Non-pigmented ciliary epithelial cell (primary cell): Measurements from ENCODE around the gene MAMLD1.

Source experiments
- DNase-seq: peaks from one replicate; pipeline ENCODE4 v3.0.0-alpha.2; 2010; ENCODE audit warnings: low read depth

Gene MAMLD1

GRCh38 chrX:150459196-150459595 lies 96.1 kb downstream of the MAMLD1 start:
- no peak for DNase-seq

- DNase-seq: no peak
These were observed 96.9 kb downstream of the MAMLD1 start for GRCh38 chrX:150460063-150460462.

- no peak for DNase-seq
These were observed 97.7 kb downstream of the MAMLD1 start for GRCh38 chrX:150460781-150461180.

- DNase-seq: no peak
These were observed 100.4 kb downstream of the MAMLD1 start for GRCh38 chrX:150463566-150463965.

- no peak for DNase-seq
These were observed 100.9 kb downstream of the MAMLD1 start for GRCh38 chrX:150464001-150464400.

GRCh38 chrX:150465326-150465725 lies 102.2 kb downstream of the MAMLD1 start:
- no peak for DNase-seq

- DNase-seq: no peak
These were observed 103.0 kb downstream of the MAMLD1 start for GRCh38 chrX:150465881-150466775.

- no peak for DNase-seq
These were observed 109.2 kb downstream of the MAMLD1 start for GRCh38 chrX:150472306-150472705.

- DNase-seq: no peak
These were observed 110.3 kb downstream of the MAMLD1 start for GRCh38 chrX:150473371-150473770.

GRCh38 chrX:150475461-150475860 lies 112.3 kb downstream of the MAMLD1 start:
- DNase-seq: no peak

GRCh38 chrX:150476164-150476699 lies 113.1 kb downstream of the MAMLD1 start:
- DNase-seq: no peak

- no peak for DNase-seq
These were observed 114.3 kb downstream of the MAMLD1 start for GRCh38 chrX:150477371-150477770.

GRCh38 chrX:150478496-150479492 lies 115.7 kb downstream of the MAMLD1 start:
- DNase-seq: no peak

- DNase-seq: peak; percentile 53
These were observed 119.6 kb downstream of the MAMLD1 start for GRCh38 chrX:150482537-150483206.

GRCh38 chrX:150483356-150483985 lies 120.4 kb downstream of the MAMLD1 start:
- DNase-seq: no peak

GRCh38 chrX:150486011-150486410 lies 122.9 kb downstream of the MAMLD1 start:
- DNase-seq: no peak

- DNase-seq: no peak
These were observed 124.4 kb downstream of the MAMLD1 start for GRCh38 chrX:150487369-150488094.

- no peak for DNase-seq
These were observed 126.4 kb downstream of the MAMLD1 start for GRCh38 chrX:150489359-150490015.

GRCh38 chrX:150495496-150495895 lies 132.4 kb downstream of the MAMLD1 start:
- no peak for DNase-seq

- no peak for DNase-seq
These were observed 136.1 kb downstream of the MAMLD1 start for GRCh38 chrX:150499240-150499639.
